Mesothelial cell of epicardium (in vitro differentiated cells): ENCODE results near the gene SPOCK1. TPM values are rescaled to one million over a fixed set of nuclear protein-coding genes. Genes with fewer than 3 reads are reported as not detected.

Experiments
- DNase-seq, 2 experiments: peaks; one replicate each; pipeline ENCODE4 v3.0.0; 2021; ENCODE audit warnings: low spot score in 2 of 2; ENCODE audit not compliant: unreplicated experiment in 2 of 2
- H3K27ac Mint-ChIP-seq: 2 replicates; pipeline ENCODE4 v1.8.0; 2021; ENCODE audit warnings: mixed read lengths
- H3K27me3 Mint-ChIP-seq: 2 replicates; pipeline ENCODE4 v1.8.0; 2021; ENCODE audit warnings: low read depth, mixed read lengths
- H3K36me3 Mint-ChIP-seq: 2 replicates; pipeline ENCODE4 v1.8.0; 2021; ENCODE audit warnings: mixed read lengths
- H3K4me1 Mint-ChIP-seq: 2 replicates; pipeline ENCODE4 v1.8.0; 2021; ENCODE audit warnings: mixed read lengths
- H3K4me3 Mint-ChIP-seq: 2 replicates; pipeline ENCODE4 v1.8.0; 2021; ENCODE audit warnings: mild to moderate bottlenecking, moderate library complexity, mixed read lengths
- H3K9me3 Mint-ChIP-seq: 2 replicates; pipeline ENCODE4 v1.8.0; 2021; ENCODE audit warnings: mixed read lengths
- total RNA-seq: library from RNA; stranded (reverse); gene quantifications from 3 replicates; pipeline ENCODE4 v1.2.1, GENCODE V29; 2021
- TF ChIP-seq, protein P1 (sequence below): fragments of 200-600 bp; sonication (generic); IDR thresholded peaks from one replicate; pipeline ENCODE4 v1.5.0; 2021; ENCODE audit warnings: antibody characterized with exemption; ENCODE audit not compliant: unreplicated experiment

The SPOCK1 gene
- total RNA-seq, 1 donor from 2014 or later = 6.6 TPM

GRCh38 chr5:137228816-137229215 lies 270.3 kb downstream of the SPOCK1 start:
- Mint-ChIP-seq H3K36me3 (no peaks in the 10 kb centered on the region), H3K4me3 (no peak overlapping the region), H3K27me3 (peaks cover 61% of the 10 kb centered on the region), H3K9me3 (no peaks in the 10 kb centered on the region), H3K4me1 (no peaks in the 10 kb centered on the region), H3K27ac (no peak overlapping the region)
- no peak for DNase-seq
- TF ChIP-seq, protein P1, sequence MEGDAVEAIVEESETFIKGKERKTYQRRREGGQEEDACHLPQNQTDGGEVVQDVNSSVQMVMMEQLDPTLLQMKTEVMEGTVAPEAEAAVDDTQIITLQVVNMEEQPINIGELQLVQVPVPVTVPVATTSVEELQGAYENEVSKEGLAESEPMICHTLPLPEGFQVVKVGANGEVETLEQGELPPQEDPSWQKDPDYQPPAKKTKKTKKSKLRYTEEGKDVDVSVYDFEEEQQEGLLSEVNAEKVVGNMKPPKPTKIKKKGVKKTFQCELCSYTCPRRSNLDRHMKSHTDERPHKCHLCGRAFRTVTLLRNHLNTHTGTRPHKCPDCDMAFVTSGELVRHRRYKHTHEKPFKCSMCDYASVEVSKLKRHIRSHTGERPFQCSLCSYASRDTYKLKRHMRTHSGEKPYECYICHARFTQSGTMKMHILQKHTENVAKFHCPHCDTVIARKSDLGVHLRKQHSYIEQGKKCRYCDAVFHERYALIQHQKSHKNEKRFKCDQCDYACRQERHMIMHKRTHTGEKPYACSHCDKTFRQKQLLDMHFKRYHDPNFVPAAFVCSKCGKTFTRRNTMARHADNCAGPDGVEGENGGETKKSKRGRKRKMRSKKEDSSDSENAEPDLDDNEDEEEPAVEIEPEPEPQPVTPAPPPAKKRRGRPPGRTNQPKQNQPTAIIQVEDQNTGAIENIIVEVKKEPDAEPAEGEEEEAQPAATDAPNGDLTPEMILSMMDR = no peak

DNA sequence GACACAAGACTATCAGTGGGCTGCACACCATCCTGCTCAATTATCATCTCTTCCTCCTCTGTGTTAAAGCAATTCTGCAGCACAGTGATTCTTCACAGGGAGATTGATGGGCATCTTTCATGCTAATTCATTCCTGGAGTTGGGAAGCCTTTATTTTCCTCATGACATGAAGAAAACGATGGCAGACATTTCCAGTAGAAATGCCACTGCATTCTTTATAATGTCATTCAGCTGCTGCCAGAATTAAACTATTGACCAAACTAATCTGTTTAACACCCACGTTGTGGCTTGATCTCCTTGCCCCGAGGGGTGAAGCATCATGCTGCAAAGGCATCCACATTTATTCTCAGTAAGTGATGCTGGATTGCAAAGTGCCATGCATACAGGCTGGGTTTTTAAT lies 273.0 kb downstream of the SPOCK1 start:
- Mint-ChIP-seq H3K27me3 (peaks cover 77% of the 10 kb centered on the region), H3K9me3 (no peaks in the 10 kb centered on the region), H3K27ac (no peak overlapping the region), H3K4me3 (no peak overlapping the region), H3K36me3 (no peaks in the 10 kb centered on the region), H3K4me1 (no peaks in the 10 kb centered on the region)
- DNase-seq = no peak
- TF ChIP-seq, protein P1 = no peak

DNA sequence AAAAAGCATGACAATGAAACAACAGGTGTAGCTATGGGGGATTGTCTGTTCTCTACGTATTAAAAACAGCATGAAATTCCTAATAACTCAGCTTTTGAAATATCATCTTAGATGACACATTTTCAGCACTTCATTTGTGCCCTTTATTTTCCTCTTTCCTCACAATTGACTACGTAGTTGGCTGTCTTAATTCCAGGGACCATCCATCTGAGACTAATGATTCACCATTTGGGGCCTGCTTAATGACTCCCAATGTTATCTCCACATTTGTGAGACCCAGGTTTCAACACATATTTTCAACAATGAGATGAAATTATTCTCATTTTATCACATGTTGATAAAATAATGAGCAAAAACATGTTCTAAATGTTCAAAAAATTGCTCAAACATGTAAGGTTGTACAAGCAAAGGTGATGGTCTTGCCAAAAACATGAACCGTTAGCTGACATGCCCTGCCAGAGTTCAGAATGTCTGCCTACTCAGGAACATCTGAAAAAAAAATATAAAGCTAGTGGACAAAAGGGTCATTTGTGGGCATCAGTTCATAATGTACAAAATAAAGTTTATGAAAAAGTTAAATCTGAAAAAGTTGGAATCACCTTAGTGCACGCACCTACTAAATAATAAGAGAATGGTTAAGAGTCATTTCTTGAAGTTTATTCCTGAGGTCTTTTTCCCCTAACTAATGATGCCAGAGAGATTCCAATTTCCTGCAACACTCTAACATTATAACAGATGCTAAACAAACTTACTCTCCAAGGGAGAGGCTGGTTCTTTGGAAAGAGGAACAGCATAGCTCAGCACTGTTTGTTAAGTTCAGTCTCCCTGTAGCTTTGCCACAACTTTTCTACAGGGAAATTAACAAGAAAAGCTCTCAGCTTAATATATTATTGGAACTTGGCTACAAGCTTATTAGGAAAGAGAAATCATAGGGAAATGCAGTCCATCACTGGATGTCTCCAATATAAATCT lies 275.5 kb downstream of the SPOCK1 start:
- H3K27me3 Mint-ChIP-seq = peaks cover 65% of the 10 kb centered on the region
- no peak overlapping the region for H3K4me3 Mint-ChIP-seq
- TF ChIP-seq, protein P1 = no peak
- H3K4me1 Mint-ChIP-seq = no peaks in the 10 kb centered on the region
- no peak overlapping the region for H3K27ac Mint-ChIP-seq
- no peaks in the 10 kb centered on the region for H3K9me3 Mint-ChIP-seq
- no peak for DNase-seq
- H3K36me3 Mint-ChIP-seq = no peaks in the 10 kb centered on the region

- peaks cover 50% of the 10 kb centered on the region for H3K27me3 Mint-ChIP-seq
Measured at GRCh38 chr5:137221943-137222342, 277.2 kb downstream of the SPOCK1 start.

GRCh38 chr5:137220523-137220927 lies 278.6 kb downstream of the SPOCK1 start:
- no peak overlapping the region for H3K4me3 Mint-ChIP-seq
- TF ChIP-seq, protein P1 = no peak
- no peaks in the 10 kb centered on the region for H3K9me3 Mint-ChIP-seq
- no peaks in the 10 kb centered on the region for H3K36me3 Mint-ChIP-seq
- H3K4me1 Mint-ChIP-seq = no peaks in the 10 kb centered on the region
- no peak for DNase-seq
- H3K27ac Mint-ChIP-seq = no peak overlapping the region
- peaks cover 38% of the 10 kb centered on the region for H3K27me3 Mint-ChIP-seq

More at GRCh38 chr5:137221943-137222342, 277.2 kb downstream of the SPOCK1 start:
- Mint-ChIP-seq H3K4me3 (no peak overlapping the region), H3K4me1 (no peaks in the 10 kb centered on the region), H3K9me3 (no peaks in the 10 kb centered on the region), H3K36me3 (no peaks in the 10 kb centered on the region), H3K27ac (no peak overlapping the region)
- TF ChIP-seq, protein P1 = no peak
- no peak for DNase-seq
